ENCODE data around the gene HDHD3. TPM values are rescaled to one million over a fixed set of nuclear protein-coding genes. Genes with fewer than 3 reads are reported as not detected.

The HDHD3 gene
- total RNA-seq, 4 donors from 2014 or later = 37.1 to 67.7 (median 53.0) TPM

GRCh38 chr9:113337714-113338113 lies 39.1 kb downstream of the HDHD3 start:
- H3K9me3 ChIP-seq = no peaks in the 10 kb centered on the region
- intact Hi-C loops (cut with DNase I) = no loop called here
- 94 to 100% methylated on average over 2 of the region's 2 CpGs for WGBS, 2 donors
- H3K27me3 ChIP-seq = no peaks in the 10 kb centered on the region
- H3K4me1 ChIP-seq = peaks cover 6 to 20% of the 10 kb centered on the region in 2 donors
- no peak overlapping the region for H3K27ac ChIP-seq
- TF ChIP-seq POLR2A (IDR thresholded peaks at IDR 0.05) (no peak), CTCF (IDR thresholded peaks at IDR 0.05) (no peak)
- no peak overlapping the region for H3K4me3 ChIP-seq (replicated peaks in 1 of 3)
- H3K36me3 ChIP-seq = no peaks in the 10 kb centered on the region
- DNase-seq = no peak

GRCh38 chr9:113331780-113332179 lies 45.0 kb downstream of the HDHD3 start:
- DNase-seq = no peak
- H3K27me3 ChIP-seq = no peaks in the 10 kb centered on the region
- no peaks in the 10 kb centered on the region for H3K4me1 ChIP-seq
- H3K4me3 ChIP-seq (replicated peaks in 1 of 3) = no peak overlapping the region
- no peaks in the 10 kb centered on the region for H3K9me3 ChIP-seq
- WGBS, 2 donors = 68 to 69% methylated on average over 4 of the region's 4 CpGs
- TF ChIP-seq CTCF (IDR thresholded peaks at IDR 0.05) = no peak
- TF ChIP-seq POLR2A (IDR thresholded peaks at IDR 0.05) = no peak
- H3K36me3 ChIP-seq = peaks cover 0 to 7% of the 10 kb centered on the region in 2 donors
- intact Hi-C loops (cut with DNase I) = no loop called here
- no peak overlapping the region for H3K27ac ChIP-seq

GRCh38 chr9:113328045-113328782 lies 48.6 kb downstream of the HDHD3 start:
- 94 to 97% methylated on average over 3 of the region's 3 CpGs for WGBS, 2 donors
- TF ChIP-seq CTCF (IDR thresholded peaks at IDR 0.05) (no peak), POLR2A (IDR thresholded peaks at IDR 0.05) (no peak)
- Histone ChIP-seq H3K36me3 (peaks cover 0 to 7% of the 10 kb centered on the region in 2 donors), H3K27ac (no peak overlapping the region), H3K4me3 (replicated peaks in 1 of 3) (no peak overlapping the region), H3K9me3 (no peaks in the 10 kb centered on the region), H3K27me3 (no peaks in the 10 kb centered on the region), H3K4me1 (no peaks in the 10 kb centered on the region)
- intact Hi-C loops (cut with DNase I) = no loop called here
- no peak for DNase-seq

- TF ChIP-seq POLR2A (IDR thresholded peaks at IDR 0.05) (no peak), CTCF (IDR thresholded peaks at IDR 0.05) (no peak)
- Histone ChIP-seq H3K4me3 (replicated peaks in 1 of 3) (no peak overlapping the region), H3K36me3 (peaks cover 0 to 5% of the 10 kb centered on the region in 2 donors), H3K27ac (no peak overlapping the region), H3K27me3 (no peaks in the 10 kb centered on the region), H3K4me1 (no peaks in the 10 kb centered on the region), H3K9me3 (no peaks in the 10 kb centered on the region)
- DNase-seq = no peak
- intact Hi-C loops (cut with DNase I) = no loop called here
- 95 to 97% methylated on average over 4 of the region's 4 CpGs for WGBS, 2 donors
Observed at GRCh38 chr9:113326230-113326629, 50.6 kb downstream of the HDHD3 start.

Other genes starting within 250 kb of the HDHD3 start
- 10 to 100 TPM; 12.4 to 27.5 (median 18.3) TPM for gene SLC31A2, start 226.0 kb downstream of the HDHD3 start, total RNA-seq
- gene FKBP15, start 155.7 kb downstream of the HDHD3 start, total RNA-seq = 10 to 100 TPM; 25.0 to 30.6 (median 29.1) TPM
- gene SLC31A1, start 155.4 kb downstream of the HDHD3 start, total RNA-seq = 10 to 100 TPM; 12.0 to 21.6 (median 19.5) TPM
- 10 to 100 TPM; 23.0 to 73.5 (median 38.3) TPM for gene CDC26, start 101.4 kb downstream of the HDHD3 start, total RNA-seq
- gene PRPF4, start 101.3 kb downstream of the HDHD3 start, total RNA-seq = 10 to 100 TPM; 17.7 to 25.8 (median 21.7) TPM
- gene RNF183, start 73.6 kb downstream of the HDHD3 start, total RNA-seq = not detected
- gene WDR31, start 36.7 kb downstream of the HDHD3 start, total RNA-seq = 1 to 10 TPM; 3.8 to 7.3 (median 6.5) TPM
- gene BSPRY, start 27.4 kb downstream of the HDHD3 start, total RNA-seq = 10 to 100 TPM; 53.2 to 79.7 (median 67.1) TPM
- gene ALAD, start 24.3 kb upstream of the HDHD3 start, total RNA-seq = 10 to 100 TPM; 23.5 to 50.0 (median 31.8) TPM
- 10 to 100 TPM; 29.2 to 54.9 (median 33.5) TPM for gene POLE3, start 33.7 kb upstream of the HDHD3 start, total RNA-seq
- gene C9orf43, start 33.8 kb upstream of the HDHD3 start, total RNA-seq = 1 to 10 TPM in 2 of 4 donors, under 1 TPM in 2; 0.39 to 2.5 (median 0.84) TPM
- 10 to 100 TPM; 43.0 to 66.2 (median 55.6) TPM for gene RGS3, start 86.7 kb upstream of the HDHD3 start, total RNA-seq

All from thyroid gland (tissue), 4 donors.